ENCODE data around the gene TPMT. TPM values are rescaled to one million over a fixed set of nuclear protein-coding genes. Genes with fewer than 3 reads are reported as not detected.

Gene TPMT
- total and polyA plus RNA-seq, 2 of the 13 experiments (the other 11 are each of a cell fraction or from before 2014, with no cell fraction given), result 11.1 to 22.8 TPM

DNA sequence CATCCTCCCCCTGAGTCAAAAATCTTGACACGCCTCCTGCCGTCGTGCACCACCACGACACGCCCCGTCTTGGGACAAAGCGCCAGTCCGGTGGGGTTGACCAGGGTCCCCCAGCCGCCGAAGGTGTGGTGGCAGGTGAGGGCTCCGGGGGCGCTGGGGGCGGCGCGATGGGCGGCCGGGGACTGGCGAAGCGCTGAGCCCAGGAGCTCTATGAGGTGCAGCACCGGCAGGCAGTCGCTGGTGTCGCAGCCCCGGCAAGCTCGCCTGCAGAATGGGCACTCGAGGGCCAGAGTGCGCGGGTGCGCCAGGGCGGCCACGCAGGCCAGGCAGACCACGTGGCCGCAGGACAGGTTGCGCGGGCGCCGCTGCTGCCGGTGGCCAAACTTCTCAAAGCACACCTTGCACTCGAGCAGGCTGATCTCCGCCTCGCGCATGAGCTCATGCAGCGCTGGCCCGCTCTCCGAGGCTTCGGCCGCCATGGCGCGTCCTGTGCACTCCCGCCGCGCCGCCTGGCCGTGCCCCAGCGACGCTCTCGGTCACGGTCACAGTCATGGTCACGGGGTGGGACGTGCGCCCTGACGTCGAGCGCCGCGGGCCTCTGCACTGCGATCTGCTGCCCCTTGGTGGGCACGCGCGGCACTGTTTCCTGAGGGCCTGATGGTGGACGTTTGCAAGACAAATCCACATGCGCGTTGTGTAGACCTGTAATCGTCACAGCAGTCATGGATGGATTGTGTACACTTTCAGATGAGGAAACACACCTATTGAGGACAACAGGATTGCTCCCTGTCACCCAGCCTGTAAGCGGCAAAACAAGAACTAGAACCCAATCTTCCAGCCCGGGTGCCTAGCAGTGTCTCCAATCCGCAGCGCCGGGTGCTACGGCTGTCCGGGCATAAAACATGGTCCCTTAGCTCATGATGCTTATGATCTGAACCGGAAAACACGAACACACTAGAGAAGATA, 32.5 kb downstream of the TPMT start, which contains the start of gene NHLRC1 (continued):
- TF ChIP-seq ZNF782 (CRISPR knock-in tag; IDR thresholded peaks at IDR 0.05; ENCODE audit: borderline replicate concordance) (peak; percentile 99), NCOA1 (CRISPR knock-in tag; IDR thresholded peaks at IDR 0.05) (no peak), ZNF124 (CRISPR knock-in tag; IDR thresholded peaks at IDR 0.05) (peak; percentile 86; the same call in 1 of the 2 replicates)
- TF ChIP-seq, protein P1, sequence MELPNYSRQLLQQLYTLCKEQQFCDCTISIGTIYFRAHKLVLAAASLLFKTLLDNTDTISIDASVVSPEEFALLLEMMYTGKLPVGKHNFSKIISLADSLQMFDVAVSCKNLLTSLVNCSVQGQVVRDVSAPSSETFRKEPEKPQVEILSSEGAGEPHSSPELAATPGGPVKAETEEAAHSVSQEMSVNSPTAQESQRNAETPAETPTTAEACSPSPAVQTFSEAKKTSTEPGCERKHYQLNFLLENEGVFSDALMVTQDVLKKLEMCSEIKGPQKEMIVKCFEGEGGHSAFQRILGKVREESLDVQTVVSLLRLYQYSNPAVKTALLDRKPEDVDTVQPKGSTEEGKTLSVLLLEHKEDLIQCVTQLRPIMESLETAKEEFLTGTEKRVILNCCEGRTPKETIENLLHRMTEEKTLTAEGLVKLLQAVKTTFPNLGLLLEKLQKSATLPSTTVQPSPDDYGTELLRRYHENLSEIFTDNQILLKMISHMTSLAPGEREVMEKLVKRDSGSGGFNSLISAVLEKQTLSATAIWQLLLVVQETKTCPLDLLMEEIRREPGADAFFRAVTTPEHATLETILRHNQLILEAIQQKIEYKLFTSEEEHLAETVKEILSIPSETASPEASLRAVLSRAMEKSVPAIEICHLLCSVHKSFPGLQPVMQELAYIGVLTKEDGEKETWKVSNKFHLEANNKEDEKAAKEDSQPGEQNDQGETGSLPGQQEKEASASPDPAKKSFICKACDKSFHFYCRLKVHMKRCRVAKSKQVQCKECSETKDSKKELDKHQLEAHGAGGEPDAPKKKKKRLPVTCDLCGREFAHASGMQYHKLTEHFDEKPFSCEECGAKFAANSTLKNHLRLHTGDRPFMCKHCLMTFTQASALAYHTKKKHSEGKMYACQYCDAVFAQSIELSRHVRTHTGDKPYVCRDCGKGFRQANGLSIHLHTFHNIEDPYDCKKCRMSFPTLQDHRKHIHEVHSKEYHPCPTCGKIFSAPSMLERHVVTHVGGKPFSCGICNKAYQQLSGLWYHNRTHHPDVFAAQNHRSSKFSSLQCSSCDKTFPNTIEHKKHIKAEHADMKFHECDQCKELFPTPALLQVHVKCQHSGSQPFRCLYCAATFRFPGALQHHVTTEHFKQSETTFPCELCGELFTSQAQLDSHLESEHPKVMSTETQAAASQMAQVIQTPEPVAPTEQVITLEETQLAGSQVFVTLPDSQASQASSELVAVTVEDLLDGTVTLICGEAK (IDR thresholded peaks at IDR 0.05), result no peak
- TF ChIP-seq, protein P1 (CRISPR knock-in tag; IDR thresholded peaks at IDR 0.05), result peak; percentile 89

Measured in HepG2 (cell line).